Stimulated activated effector memory CD8-positive, alpha-beta T cell treated with anti-CD3 and anti-CD28 coated beads, Interleukin-12 subunit alpha, Interleukin-12 subunit beta, amount 100 ng/mL, for 72 hours (primary cell): Measurements from ENCODE around the gene MOV10.
"Not testable (repeated sequence)": the region's sequence is repeated elsewhere in the genome, so short reads cannot be mapped to it uniquely, and the experiment has no call there.

Source experiments
- ATAC-seq: fragments of 150-1000 bp; cut with Tn5 transposase; 2 replicates; pipeline ENCODE4 v1.10.0; 2021
- DNase-seq, 2 donors: peaks; one replicate each; pipeline ENCODE4 v3.0.0; 2021 to 2022; ENCODE audit warnings: low spot score in 2 of 2
- H3K27ac Mint-ChIP-seq: one replicate; pipeline ENCODE4 v1.8.0; 2022; ENCODE audit warnings: mild to moderate bottlenecking, mixed read lengths
- H3K36me3 Mint-ChIP-seq: one replicate; pipeline ENCODE4 v1.8.0; 2022; ENCODE audit warnings: mild to moderate bottlenecking, mixed read lengths
- H3K4me1 Mint-ChIP-seq: one replicate; pipeline ENCODE4 v1.8.0; 2022; ENCODE audit warnings: mixed read lengths
- H3K4me3 Mint-ChIP-seq: one replicate; pipeline ENCODE4 v1.8.0; 2022; ENCODE audit warnings: mild to moderate bottlenecking, mixed read lengths
- H3K9me3 Mint-ChIP-seq: one replicate; pipeline ENCODE4 v1.8.0; 2022; ENCODE audit warnings: mixed read lengths

The MOV10 gene, protein sequence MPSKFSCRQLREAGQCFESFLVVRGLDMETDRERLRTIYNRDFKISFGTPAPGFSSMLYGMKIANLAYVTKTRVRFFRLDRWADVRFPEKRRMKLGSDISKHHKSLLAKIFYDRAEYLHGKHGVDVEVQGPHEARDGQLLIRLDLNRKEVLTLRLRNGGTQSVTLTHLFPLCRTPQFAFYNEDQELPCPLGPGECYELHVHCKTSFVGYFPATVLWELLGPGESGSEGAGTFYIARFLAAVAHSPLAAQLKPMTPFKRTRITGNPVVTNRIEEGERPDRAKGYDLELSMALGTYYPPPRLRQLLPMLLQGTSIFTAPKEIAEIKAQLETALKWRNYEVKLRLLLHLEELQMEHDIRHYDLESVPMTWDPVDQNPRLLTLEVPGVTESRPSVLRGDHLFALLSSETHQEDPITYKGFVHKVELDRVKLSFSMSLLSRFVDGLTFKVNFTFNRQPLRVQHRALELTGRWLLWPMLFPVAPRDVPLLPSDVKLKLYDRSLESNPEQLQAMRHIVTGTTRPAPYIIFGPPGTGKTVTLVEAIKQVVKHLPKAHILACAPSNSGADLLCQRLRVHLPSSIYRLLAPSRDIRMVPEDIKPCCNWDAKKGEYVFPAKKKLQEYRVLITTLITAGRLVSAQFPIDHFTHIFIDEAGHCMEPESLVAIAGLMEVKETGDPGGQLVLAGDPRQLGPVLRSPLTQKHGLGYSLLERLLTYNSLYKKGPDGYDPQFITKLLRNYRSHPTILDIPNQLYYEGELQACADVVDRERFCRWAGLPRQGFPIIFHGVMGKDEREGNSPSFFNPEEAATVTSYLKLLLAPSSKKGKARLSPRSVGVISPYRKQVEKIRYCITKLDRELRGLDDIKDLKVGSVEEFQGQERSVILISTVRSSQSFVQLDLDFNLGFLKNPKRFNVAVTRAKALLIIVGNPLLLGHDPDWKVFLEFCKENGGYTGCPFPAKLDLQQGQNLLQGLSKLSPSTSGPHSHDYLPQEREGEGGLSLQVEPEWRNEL

DNA sequence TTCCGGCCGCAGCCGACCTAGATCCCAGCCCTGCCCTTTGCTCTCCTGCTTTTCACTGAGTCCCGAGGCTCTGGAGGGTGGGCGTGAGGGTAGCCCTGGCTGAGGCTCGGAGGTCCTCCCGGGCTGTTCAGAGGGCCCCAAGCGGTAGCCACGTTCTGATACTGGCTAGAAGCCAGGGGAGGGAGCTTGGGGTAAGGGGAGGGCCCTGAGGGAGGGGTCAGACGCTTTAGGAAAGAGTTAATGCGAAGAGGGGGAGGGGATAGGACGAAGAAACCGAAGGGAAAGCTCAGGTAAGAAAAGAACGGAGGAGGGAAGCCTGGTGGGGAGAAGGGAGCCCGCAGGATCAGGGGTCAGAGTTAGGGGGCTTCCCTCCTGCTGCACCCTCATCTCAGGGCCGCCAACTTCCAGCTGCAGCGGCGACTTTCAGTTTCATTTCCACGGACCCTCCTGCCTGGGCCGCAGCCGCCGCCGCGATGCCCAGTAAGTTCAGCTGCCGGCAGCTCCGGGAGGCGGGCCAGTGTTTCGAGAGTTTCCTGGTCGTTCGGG lies at the start of gene MOV10:
TSS of gene MOV10 (plus strand) at position 220 of the 546 bp plus-strand sequence. CDS start at position 474, 254 bp downstream.
- peak; percentile 83 for ATAC-seq
- H3K36me3 Mint-ChIP-seq = peaks cover 55% of the 10 kb centered on the region

DNA sequence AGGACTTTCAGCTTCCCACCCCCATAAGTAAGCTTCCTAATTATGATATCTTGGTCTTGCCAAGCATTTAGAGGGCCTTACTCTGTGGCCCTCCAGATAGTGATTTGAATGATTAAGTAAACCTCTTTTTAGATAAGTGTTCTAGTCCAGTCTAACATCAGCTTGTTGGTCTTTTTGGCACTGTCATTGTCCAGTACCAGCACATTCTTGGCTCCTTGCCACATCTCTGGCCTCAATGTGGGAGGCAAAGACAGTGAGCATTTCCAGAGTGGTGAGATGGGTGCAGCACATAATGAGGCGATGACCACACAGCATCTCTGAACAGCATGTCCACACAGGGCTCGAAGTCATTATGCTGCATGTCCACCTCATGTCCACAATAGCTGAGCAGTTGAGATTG lies 48.8 kb upstream of the MOV10 start:
- H3K27ac Mint-ChIP-seq = peak overlapping the region; percentile 21
- ATAC-seq (no peak), DNase-seq (no peak)
- H3K4me1 Mint-ChIP-seq = peaks cover 59% of the 10 kb centered on the region
- peak overlapping the region; percentile 98 for H3K4me3 Mint-ChIP-seq
- no peaks in the 10 kb centered on the region for H3K9me3 Mint-ChIP-seq
- peaks cover 98% of the 10 kb centered on the region for H3K36me3 Mint-ChIP-seq

More for the DNA sequence above, at the start of gene MOV10:
- Mint-ChIP-seq H3K27ac (peak within 1 kb of the TSS; percentile 99), H3K4me3 (peak within 1 kb of the TSS; percentile 95), H3K9me3 (no peaks in the 10 kb centered on the region), H3K4me1 (peaks cover 56% of the 10 kb centered on the region)
- peak; percentile 27 to 82 for DNase-seq

DNA sequence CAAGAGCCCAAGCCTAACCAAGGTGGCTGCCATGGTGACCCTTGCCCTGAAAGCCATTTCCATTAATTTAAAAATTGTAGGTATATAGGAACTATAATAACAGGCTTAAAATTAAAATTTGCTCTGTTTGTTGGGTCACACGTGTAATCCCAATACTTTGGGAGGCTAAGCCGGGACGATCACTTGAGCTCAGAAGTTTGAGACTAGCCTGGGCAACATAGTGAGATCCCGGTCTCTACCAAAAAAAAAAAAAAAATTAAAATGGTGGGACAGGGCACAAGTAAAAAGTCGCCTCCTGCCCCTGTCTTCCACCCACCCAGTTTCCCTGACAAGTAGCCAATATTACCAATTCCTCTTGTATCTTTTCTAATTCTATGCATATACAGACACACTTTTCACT lies 48.3 kb upstream of the MOV10 start:
- Mint-ChIP-seq H3K4me3 (no peak overlapping the region), H3K9me3 (no peaks in the 10 kb centered on the region), H3K36me3 (peaks cover 98% of the 10 kb centered on the region), H3K4me1 (peaks cover 64% of the 10 kb centered on the region), H3K27ac (peak overlapping the region; percentile 21)
- no peak for ATAC-seq
- no peak for DNase-seq

DNA sequence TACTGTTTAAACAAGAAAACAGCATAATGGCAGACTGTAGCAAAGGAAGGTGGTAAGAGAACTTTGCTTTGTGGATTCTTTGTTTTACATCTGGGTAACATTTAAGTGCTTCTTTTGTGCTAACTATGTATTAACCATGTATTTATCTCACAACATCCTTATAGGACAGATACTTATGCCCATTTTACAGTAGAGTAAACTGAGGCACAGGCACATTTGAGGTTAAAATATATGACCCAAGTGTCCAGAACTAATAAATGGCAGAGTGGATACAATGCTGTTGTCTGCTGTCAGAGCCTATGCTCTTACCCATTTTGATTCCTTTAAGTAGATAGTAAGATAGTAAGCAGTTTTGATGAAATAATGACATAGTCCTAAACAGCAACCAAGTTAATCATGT lies 47.6 kb upstream of the MOV10 start:
- Mint-ChIP-seq H3K27ac (peak overlapping the region; percentile 21), H3K4me3 (no peak overlapping the region), H3K9me3 (no peaks in the 10 kb centered on the region), H3K4me1 (peaks cover 66% of the 10 kb centered on the region), H3K36me3 (peaks cover 98% of the 10 kb centered on the region)
- ATAC-seq = no peak
- DNase-seq = no peak

DNA sequence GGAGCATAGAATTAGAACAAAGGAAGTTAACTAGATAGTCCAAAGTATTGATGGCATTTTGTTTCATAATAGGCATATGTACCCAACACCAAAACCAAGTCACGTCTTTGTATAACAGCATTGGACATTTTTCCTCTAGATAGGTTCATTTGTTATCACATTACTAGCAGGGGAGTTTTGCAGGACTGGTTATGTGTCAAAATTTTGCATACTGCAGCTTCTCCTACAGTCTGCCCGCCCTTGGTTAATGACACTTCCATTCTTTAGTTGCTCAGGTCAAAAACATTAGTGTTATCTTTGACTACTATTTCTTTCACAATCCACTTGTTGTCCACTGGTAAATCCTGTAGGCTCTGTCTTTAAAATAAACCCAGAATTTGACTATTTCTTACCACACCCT lies 45.9 kb upstream of the MOV10 start:
- DNase-seq (no peak), ATAC-seq (no peak)
- Mint-ChIP-seq H3K4me1 (peaks cover 73% of the 10 kb centered on the region), H3K4me3 (no peak overlapping the region), H3K27ac (no peak overlapping the region), H3K9me3 (no peaks in the 10 kb centered on the region), H3K36me3 (peaks cover 97% of the 10 kb centered on the region)

DNA sequence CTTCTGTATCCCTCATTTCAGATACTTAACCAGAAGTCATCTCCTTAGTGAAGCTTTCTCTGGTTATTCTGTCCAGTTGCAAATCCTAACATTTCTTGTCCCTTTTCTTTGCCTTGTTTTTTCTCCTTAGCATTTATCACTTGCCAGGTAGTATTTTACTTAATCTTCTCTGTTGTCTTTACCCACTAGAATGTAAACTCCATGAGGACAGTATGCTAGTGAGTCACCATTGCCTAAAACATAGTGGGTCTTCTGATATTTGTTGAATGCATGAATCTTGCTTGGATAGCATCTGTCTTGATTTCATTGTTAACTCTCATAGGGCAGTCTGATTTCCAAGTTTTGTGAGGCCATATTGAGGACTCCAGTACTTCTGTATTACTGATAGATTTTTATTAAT lies 45.2 kb upstream of the MOV10 start:
- Mint-ChIP-seq H3K9me3 (no peaks in the 10 kb centered on the region), H3K4me1 (peaks cover 80% of the 10 kb centered on the region), H3K27ac (no peak overlapping the region), H3K36me3 (peaks cover 91% of the 10 kb centered on the region), H3K4me3 (no peak overlapping the region)
- DNase-seq (no peak), ATAC-seq (no peak)

DNA sequence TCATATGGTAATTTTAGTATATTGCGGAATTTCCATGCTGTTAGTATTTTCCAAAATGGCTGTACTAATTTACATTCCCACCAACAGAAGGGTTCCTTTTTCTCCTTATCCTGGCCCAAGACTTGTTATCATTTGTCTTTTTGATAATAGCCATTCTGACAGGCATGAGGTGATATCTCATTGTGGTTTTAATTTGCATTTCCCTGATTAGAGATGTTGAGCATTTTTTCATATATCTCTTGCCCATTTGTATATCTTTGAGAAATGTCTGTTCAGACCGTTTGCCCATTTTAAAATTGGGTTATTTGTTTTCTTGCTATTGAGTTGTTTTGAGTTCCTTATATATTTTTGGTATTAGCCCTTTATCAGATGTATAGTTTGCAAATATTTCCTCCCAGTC lies 40.8 kb upstream of the MOV10 start:
- Mint-ChIP-seq H3K27ac (no peak overlapping the region), H3K9me3 (no peaks in the 10 kb centered on the region), H3K36me3 (peaks cover 62% of the 10 kb centered on the region), H3K4me1 (peaks cover 79% of the 10 kb centered on the region), H3K4me3 (no peak overlapping the region)
- DNase-seq (no peak), ATAC-seq (no peak)

GRCh38 chr1:112634367-112634766 lies 40.1 kb upstream of the MOV10 start:
- peaks cover 72% of the 10 kb centered on the region for H3K4me1 Mint-ChIP-seq
- DNase-seq (no peak), ATAC-seq (no peak)
- peaks cover 57% of the 10 kb centered on the region for H3K36me3 Mint-ChIP-seq
- H3K4me3 Mint-ChIP-seq = no peak overlapping the region
- H3K9me3 Mint-ChIP-seq = no peaks in the 10 kb centered on the region
- no peak overlapping the region for H3K27ac Mint-ChIP-seq

- no peaks in the 10 kb centered on the region for H3K9me3 Mint-ChIP-seq
- ATAC-seq (no peak), DNase-seq (no peak)
- H3K27ac Mint-ChIP-seq = peak overlapping the region; percentile 69
- H3K4me3 Mint-ChIP-seq = peak overlapping the region; percentile 55
- H3K4me1 Mint-ChIP-seq = peaks cover 58% of the 10 kb centered on the region
- H3K36me3 Mint-ChIP-seq = peaks cover 40% of the 10 kb centered on the region
Observed at GRCh38 chr1:112636056-112636455, 38.4 kb upstream of the MOV10 start.

DNA sequence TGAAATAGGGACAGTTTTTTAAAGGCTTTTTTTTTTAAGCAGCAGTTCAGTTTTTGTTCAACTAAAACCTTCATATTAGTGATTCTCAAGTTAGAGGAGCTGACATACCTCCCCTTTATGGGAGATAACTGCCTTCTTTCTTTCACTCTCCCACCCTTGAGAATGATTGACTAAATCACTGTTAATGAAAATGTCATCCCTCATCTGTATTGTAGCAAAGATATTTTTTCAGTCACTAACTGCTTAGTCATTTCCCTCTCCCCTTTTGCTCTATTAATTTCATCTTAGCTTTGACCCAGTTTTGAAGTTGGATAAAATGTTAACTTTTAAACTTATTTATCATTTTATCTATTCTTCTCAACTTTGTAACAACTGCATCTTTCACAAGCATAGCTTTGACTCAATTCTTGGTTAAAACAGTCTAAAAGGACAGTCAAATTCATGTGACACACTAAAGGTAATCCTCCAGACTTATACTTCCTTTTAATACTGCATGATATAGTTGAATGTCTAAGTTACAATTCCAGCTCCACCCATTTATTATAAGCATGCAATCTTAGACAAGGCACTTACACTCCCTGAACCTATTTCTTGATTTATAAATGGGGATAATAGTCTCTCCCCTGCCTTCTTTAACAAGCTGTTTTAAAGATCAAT lies 37.7 kb upstream of the MOV10 start:
- peak overlapping the region; percentile 55 for H3K4me3 Mint-ChIP-seq
- peak overlapping the region; percentile 69 for H3K27ac Mint-ChIP-seq
- no peaks in the 10 kb centered on the region for H3K9me3 Mint-ChIP-seq
- H3K4me1 Mint-ChIP-seq = peaks cover 55% of the 10 kb centered on the region
- ATAC-seq (peak; percentile 75), DNase-seq (no peak)
- H3K36me3 Mint-ChIP-seq = peaks cover 39% of the 10 kb centered on the region

- H3K27ac Mint-ChIP-seq = peak overlapping the region; percentile 6
Observed at GRCh38 chr1:112637254-112638109, 37.0 kb upstream of the MOV10 start.

DNA sequence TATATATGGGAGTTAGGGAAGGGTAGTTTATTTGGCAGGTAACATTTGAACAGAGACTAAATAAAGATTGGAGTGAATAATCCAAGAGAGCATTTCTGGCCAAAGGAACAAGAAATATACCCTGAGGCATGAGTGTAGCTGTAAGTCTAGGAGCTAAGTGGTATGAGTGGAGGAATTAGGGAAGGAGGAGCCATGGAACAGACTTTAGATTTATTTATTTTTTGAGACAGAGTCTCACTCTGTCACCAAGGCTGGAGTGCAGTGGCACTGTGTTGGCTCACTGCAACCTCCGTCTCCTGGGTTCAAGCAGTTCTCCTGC lies 36.4 kb upstream of the MOV10 start:
- H3K9me3 Mint-ChIP-seq = no peaks in the 10 kb centered on the region
- H3K27ac Mint-ChIP-seq = no peak overlapping the region
- H3K36me3 Mint-ChIP-seq = peaks cover 41% of the 10 kb centered on the region
- DNase-seq = no peak
- ATAC-seq = no peak
- no peak overlapping the region for H3K4me3 Mint-ChIP-seq
- peaks cover 53% of the 10 kb centered on the region for H3K4me1 Mint-ChIP-seq

More at GRCh38 chr1:112637254-112638109, 37.0 kb upstream of the MOV10 start:
- ATAC-seq (no peak), DNase-seq (no peak)
- peaks cover 39% of the 10 kb centered on the region for H3K36me3 Mint-ChIP-seq
- H3K9me3 Mint-ChIP-seq = no peaks in the 10 kb centered on the region
- peaks cover 55% of the 10 kb centered on the region for H3K4me1 Mint-ChIP-seq
- no peak overlapping the region for H3K4me3 Mint-ChIP-seq

DNA sequence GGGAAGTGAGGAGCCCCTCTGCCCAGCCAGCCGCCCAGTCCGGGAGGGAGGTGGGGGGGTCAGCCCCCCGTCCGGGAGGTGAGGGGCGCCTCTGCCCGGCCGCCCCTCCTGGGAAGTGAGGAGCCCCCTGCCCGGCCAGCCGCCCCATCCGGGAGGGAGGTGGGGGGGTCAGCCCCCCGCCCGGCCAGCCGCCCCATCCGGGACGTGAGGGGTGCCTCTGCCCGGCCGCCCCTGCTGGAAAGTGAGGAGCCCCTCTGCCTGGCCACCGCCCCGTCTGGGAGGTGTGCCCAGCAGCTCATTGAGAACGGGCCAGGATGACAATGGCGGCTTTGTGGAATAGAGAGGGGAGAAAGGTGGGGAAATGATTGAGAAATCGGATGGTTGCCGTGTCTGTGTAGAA lies 34.0 kb upstream of the MOV10 start:
- Mint-ChIP-seq H3K36me3 (peaks cover 58% of the 10 kb centered on the region), H3K4me1 (peaks cover 39% of the 10 kb centered on the region)
- not testable (repeated sequence) for H3K9me3 Mint-ChIP-seq, H3K27ac Mint-ChIP-seq, ATAC-seq, DNase-seq, H3K4me3 Mint-ChIP-seq

DNA sequence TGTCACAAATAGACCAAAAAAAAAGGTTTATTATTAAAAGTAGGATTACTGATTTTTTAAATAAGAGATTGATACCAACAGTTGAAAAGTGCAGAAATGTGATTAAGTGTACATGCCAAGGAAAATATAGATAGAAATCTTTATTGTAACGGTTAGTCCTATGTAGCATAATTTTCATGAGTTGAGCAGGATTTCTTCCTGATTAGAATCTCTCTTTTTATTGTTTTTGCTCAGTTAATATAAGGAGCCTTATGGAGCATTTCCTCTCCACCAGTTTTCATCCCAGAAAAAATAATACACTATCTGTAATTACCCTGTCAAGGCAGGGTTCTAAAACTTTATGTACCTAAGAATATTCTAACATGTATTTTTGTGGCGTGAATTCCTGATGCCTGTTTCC lies 31.4 kb upstream of the MOV10 start:
- H3K4me3 Mint-ChIP-seq = no peak overlapping the region
- peaks cover 26% of the 10 kb centered on the region for H3K4me1 Mint-ChIP-seq
- H3K9me3 Mint-ChIP-seq = no peaks in the 10 kb centered on the region
- peaks cover 70% of the 10 kb centered on the region for H3K36me3 Mint-ChIP-seq
- no peak overlapping the region for H3K27ac Mint-ChIP-seq
- ATAC-seq (no peak), DNase-seq (no peak)
